ENCODE results near the gene R3HCC1L.
"Not testable (repeated sequence)": the region's sequence is repeated elsewhere in the genome, so short reads cannot be mapped to it uniquely, and the experiment has no call there.

- TF ChIP-seq POLR2A (IDR thresholded peaks at IDR 0.05); POLR2AphosphoS5 (IDR thresholded peaks at IDR 0.05; ENCODE audit: insufficient read depth in 1 of 2, low read depth in 1 of 2); CTCF (IDR thresholded peaks at IDR 0.05): not testable (repeated sequence)
Observed at GRCh38 chr10:98133075-98133752, 1.2 kb upstream of the R3HCC1L start.
